Myocyte (in vitro differentiated cells): Measurements from ENCODE around the gene TMPRSS11B. TPM values are rescaled to one million over a fixed set of nuclear protein-coding genes. Genes with fewer than 3 reads are reported as not detected.
A peak's percentile ranks its signal among the peaks of the same experiment; 100 is the strongest.
"Not testable (repeated sequence)": the region's sequence is repeated elsewhere in the genome, so short reads cannot be mapped to it uniquely, and the experiment has no call there.

ENCODE experiments used
- DNase-seq: peaks from one replicate; pipeline ENCODE4 v3.0.0-alpha.2; 2012; ENCODE audit warnings: low read depth
- polyA plus RNA-seq: library from polyadenylated mRNA; unstranded; fragments of >200 nt; gene quantifications from one replicate; pipeline ENCODE4 v1.2.1, GENCODE V29; 2012; ENCODE audit warnings: missing spikeins
- total RNA-seq: library from RNA; depleted of rRNA; stranded (reverse); fragments of >200 nt; gene quantifications from 2 replicates; pipeline ENCODE4 v1.2.3, GENCODE V29; 2014

TMPRSS11B gene, protein sequence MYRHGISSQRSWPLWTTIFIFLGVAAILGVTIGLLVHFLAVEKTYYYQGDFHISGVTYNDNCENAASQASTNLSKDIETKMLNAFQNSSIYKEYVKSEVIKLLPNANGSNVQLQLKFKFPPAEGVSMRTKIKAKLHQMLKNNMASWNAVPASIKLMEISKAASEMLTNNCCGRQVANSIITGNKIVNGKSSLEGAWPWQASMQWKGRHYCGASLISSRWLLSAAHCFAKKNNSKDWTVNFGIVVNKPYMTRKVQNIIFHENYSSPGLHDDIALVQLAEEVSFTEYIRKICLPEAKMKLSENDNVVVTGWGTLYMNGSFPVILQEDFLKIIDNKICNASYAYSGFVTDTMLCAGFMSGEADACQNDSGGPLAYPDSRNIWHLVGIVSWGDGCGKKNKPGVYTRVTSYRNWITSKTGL
- total RNA-seq, result not detected in 2 replicates
- not detected for polyA plus RNA-seq

DNA sequence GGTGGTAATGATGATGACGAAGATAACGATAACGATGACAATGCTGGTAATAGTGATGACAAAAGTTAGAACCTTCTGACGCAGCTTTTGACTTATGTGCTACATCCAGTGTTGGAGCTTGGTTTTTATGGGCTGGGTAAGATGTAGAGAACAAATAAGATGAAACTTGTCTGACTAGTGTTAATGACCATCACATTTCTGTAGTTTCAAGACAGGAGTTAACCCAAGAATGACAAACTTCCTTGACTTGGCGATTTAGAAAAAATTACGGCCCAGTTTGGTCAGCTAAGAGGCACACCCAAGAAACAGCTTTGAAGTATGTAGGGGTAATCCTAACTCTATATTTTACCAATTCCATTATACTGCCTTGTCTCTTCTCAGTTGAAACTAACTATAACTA lies at the start of gene TMPRSS11B:
Gene TMPRSS11B (minus strand): TSS at position 101 of the 400 bp plus-strand sequence. CDS start 136 bp downstream, outside the sequence.
- no peak for DNase-seq

DNA sequence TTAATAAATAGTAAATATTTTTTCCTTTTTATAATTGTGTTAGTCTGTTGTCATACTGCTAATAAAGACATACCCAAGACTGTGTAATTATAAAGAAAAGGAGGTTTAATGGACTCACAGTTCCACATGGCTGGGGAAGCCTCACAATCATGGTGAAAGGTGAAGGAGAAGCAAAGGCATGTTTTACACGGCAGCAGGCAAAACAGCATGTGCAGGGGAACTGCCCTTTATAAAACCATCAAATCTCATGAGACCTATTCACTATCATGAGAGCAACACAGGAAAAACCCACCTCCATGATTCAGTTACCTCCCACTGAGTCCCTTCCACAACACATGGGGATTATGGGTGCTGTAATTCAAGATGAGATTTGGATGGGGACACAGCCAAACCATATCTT lies 45.8 kb upstream of the TMPRSS11B start:
- no peak for DNase-seq

DNA sequence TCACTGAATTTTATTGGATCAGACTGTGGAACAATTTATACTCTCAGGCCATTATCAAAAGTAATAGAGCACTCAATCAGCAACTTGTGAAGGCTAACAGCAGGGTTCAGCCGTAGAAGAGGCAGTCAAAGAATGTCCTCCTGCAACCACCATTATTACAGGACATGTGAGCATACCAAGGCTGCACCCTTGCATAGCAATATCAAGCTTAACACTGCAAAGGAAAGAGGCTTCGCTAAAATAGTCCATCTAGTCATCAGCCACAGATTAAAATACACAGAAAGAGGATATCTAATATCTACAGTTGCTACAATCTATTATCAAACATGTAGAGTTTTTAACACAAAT lies 42.9 kb upstream of the TMPRSS11B start:
- DNase-seq, result peak; percentile 75

GRCh38 chr4:68287704-68288392 lies 42.4 kb upstream of the TMPRSS11B start:
- peak; percentile 21 for DNase-seq

DNA sequence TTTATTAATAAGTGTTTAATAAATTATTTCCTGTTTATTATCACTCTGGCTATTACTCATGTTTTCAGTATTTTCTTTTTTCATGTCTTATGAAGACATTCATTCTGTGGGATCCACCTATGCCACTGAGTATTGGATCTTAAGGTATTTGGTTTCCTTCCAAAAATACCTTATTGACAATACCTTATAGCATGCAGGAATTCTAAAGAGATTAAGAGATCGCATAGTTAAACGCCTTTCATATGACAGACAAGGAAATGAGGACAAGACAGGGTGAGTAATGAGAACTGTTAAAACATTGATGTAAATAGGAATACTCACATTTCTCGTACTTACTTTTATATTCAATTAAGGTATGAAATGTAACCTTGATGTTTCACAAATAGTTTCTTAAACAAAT lies 38.2 kb upstream of the TMPRSS11B start:
- DNase-seq, result no peak

- no peak for DNase-seq
These were observed 37.6 kb upstream of the TMPRSS11B start for GRCh38 chr4:68283095-68283494.

DNA sequence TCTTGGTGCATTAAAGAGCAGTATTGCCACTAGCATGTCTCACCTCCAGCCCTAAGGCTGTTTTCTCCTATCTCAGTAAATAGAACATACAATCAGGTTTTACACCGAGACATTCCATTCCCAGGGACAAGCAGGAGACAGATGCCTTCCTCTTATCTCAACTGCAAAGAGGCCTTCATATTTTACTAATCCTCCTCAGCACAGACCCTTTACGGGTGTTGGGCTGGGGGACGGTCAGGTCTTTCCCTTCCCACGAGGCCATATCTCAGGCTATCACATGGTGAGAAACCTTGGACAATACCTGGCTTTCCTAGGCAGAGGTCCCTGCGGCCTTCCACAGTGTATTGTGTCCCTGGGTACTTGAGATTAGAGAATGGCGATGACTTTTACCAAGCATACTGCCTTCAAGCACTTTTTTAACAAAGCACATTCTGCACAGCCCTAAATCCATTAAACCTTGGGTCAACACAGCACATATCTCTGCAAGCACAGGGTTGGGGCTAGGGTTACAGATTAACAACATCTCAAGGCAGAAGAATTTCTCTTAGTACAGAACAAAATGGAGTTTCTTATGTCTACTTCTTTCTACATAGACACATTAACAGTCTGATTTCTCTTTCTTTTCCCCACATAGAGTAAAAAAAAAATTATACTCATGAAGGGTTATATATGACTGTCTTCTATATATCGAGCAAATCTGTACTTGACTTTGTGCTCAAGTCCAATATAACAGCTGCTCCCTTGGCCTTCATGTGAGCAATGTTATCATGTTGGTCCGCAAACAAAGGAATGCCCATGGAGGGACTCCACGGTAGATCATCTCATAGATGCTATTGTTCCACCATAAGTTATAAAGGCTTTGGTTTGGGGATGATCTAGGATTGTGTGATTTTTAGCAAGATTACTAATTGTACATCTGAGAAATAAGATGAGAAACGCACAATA lies 36.6 kb upstream of the TMPRSS11B start:
- not testable (repeated sequence) for DNase-seq

DNA sequence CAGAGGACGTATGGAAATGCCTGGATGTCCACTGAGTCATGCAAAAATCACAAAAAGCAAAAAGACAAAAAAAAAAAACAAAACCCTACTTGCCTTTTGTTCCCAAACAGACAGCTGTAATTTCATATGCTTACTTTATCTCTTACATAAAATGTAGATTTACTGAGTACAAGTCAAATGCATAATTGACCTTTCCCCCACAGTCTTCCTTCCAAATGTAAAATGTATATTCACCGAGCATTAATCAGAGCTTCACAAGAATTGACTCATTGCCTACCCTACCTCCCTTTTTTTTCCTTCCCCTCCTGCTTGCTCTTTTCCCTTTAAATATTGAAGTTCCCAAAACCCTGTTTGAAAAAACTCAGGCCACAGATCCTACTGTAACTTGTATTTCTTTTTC lies 32.5 kb upstream of the TMPRSS11B start:
- DNase-seq, result no peak

DNA sequence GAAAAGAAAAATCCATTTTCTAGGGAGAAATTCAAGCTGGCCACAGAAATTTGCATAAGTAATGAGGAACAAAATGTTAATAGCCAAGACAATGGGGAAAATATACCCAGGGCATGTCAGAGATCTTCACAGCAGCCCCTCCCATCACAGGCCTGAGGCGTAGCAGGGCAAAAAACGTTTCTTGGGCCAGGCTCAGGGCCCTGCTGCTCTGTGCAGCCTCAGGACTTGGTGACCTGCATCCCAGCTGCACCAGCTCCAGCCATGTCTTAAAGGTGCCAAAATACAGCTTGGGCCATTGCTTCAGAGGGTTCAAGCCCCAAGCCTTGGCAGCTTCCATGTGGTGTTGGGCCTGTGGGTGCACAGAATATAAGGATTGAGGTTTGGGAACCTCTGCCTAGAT lies 32.1 kb upstream of the TMPRSS11B start:
- DNase-seq, result no peak

DNA sequence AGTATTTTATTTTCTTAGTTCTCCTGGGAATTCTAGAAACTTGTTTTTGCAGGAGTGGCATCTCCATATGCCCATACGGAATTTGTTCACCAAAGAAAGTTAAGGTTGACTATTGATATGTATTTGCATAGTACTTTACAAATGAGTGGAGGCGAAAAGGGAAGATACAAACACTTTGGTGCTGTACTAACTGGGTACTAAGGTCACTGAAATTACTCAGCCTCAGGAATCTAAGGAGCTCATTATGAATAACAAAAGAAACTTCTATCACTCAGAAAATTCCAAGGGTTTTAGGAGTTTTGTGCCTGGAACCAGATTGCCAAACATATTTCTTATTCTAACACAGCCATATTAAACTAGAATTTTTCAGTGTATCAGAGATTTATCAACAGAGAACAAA lies 27.4 kb upstream of the TMPRSS11B start:
- no peak for DNase-seq

DNA sequence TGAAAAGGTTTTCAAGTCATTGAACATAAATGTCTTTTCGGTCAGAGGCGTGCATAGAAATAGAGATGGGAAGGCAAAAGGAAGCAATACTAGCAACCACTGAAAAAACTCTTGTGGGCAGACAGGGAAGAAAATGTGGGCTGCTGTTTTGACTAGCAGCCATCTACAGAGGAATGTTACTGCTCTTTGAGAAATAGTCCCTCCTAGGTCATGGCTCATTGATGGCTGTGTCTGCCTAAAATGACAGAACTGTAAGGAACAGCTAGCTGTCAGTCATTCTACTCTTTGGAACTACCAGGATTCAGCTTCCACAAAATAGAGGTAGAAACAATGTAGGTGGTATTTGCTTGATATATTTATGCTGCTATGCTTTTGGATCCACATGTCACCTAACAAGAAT lies 26.9 kb upstream of the TMPRSS11B start:
- peak; percentile 32 for DNase-seq

DNA sequence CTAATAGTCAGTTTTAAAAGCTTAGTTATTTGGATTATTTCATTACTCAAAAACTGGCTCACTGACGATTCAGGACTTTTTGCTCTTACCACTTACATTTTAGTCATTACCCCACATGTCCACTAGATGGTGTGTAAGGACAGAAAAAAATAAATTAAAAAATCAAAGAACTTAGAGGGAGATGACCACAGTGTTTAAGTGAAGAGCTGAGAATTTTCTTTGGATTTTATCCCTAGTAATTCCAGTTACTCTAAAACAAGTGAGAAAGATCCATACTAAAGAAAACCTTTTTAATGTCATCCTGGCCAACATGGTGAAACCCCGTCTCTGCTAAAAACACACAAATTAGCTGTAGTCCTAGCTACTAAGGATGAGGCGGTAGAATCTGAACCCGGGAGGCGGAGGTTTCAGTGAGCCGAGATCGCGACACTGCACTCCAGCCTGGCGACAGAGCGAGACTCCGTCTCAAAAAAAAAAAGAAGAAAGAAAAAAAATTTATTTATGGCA lies 26.4 kb upstream of the TMPRSS11B start:
- DNase-seq, result peak; percentile 80

DNA sequence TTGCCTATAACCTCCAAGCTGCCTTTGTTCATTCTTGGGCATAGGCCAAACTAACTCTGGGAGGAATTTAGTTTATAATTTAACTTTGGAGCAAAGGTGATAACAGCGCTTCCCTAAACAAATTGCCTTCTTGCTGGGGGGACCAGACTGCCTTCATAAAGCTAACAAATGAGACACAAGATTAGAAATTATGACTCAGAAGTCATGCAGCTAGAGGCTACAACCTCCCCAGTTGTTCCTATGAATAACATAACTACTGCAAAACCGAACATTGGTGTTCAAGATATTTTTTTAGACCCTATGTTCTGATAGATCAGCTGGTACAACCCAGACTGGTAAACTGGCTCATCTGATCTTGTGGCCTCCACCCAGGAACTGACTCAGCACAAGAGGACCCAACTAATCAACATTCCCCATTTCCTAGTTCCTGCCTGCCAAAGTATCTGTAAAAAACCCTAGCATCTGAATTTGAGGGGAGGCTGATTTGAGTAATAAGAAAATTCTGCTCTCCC lies 22.0 kb upstream of the TMPRSS11B start:
- peak; percentile 65 for DNase-seq

GRCh38 chr4:68264875-68265565 lies 19.5 kb upstream of the TMPRSS11B start:
- DNase-seq, result no peak

DNA sequence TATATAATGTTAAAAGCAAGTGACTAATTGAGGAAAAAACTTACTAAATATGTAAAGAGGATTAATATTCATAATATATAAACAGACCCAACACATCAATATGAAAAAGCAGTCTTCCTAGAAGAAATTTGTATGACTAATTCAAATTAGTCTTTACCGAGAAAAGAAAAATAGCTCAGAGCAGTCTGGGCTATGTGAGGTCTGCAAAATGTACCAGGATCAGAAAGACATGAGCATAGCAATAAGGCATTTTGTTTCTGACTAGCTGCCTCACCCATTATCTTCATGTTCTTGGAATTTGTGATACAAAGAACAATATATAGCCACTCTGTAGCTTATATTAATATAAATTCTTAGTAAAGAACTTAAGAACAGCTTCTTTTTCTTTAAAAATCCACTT lies 13.7 kb upstream of the TMPRSS11B start:
- DNase-seq, result no peak

- DNase-seq, result no peak
These were observed 12.2 kb upstream of the TMPRSS11B start for GRCh38 chr4:68257719-68258118.

DNA sequence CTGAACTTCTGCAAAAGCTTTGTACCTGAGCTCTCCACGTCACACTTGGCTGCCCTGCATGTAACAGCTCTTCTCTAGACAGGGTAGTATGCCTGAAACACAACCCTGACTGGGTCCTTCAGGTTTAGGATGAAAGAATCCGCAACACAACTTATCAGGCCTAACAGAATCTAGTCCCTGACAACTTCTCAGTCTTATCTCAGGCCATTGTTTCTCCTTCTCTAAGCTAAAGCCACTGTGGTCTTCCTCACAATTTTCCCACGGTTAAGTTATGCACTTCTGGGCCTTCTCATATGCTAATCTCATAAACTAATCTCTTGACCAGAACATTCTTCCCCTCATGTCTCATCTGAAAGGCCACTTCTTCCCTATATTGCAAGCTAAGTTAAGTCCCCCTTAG lies 10.8 kb upstream of the TMPRSS11B start:
- no peak for DNase-seq

DNA sequence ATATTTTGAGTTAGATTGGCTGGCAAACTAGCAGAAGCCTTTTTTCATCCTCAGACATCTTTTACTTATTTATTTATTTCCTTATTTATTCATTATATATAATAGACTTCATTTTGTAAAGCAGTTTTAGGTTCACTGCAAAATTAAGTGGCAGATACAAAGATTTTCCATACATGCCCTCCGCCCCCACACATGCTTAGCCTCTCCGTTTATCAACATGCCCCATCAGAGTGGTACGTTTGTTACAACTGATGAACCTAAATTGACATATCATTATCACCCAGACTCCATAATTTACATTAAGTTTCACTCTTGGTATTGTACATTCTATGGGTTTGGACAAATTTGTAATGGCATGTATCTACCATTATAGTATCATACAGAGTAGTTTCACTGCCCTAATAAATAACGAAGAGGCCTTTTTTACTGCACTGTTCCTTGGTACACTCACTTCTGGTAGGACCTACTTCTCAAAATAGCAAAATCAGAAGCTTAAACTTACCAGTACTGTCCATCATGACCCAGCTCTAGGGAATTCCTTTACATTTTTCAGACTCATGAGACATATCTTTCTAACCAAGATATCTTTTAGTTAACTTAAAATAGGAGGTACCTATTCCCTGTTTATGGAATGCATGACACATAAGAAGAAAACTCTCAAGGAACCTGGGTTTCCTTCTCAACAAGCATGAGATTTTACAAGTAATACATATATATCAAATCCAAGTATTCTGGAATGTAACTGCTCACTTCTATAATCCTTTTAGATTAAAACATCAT lies 4.8 kb upstream of the TMPRSS11B start:
- no peak for DNase-seq

- DNase-seq, result no peak
These were observed 3.9 kb upstream of the TMPRSS11B start for GRCh38 chr4:68249434-68249833.

DNA sequence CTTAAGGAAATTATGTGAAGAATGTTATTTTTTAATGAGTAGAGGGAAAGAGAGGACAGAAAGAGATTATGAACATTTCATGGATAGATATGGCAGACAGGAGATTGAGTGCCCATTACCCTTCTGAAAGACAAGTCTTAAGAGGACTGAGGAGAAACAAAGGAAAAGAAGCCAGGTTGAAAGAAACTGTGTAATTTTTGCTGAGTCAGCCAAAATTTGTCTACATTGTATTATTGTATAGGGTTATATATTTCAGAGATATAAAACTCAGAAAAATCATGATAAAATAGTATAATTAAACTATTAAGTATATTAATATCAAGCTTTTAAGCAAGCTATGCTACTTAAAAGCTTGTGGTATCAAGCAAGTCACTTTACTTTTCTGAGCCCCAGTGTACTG lies 4.9 kb downstream of the TMPRSS11B start:
- no peak for DNase-seq
